Gastroesophageal sphincter (tissue), 4 donors: ENCODE results near the gene SLCO4C1. TPM values are rescaled to one million over a fixed set of nuclear protein-coding genes. Genes with fewer than 3 reads are reported as not detected.

Experiments
- ATAC-seq: fragments of 150-250 bp; one replicate; pipeline ENCODE4 v1.9.1; 2016; ENCODE audit warnings: mild to moderate bottlenecking, moderate library complexity
- H3K27ac ChIP-seq, 4 donors: fragments of 200-600 bp; sonication (generic) in 3 of 4; 1 replicate in 3 of 4; 2 replicates in 1 of 4; pipeline ENCODE4 v1.5.1; 2016 to 2019
- H3K27me3 ChIP-seq: fragments of 200-600 bp; sonication (generic); one replicate; pipeline ENCODE4 v1.5.1; 2019
- H3K36me3 ChIP-seq, 2 donors: fragments of 200-600 bp; sonication (generic); one replicate each; pipeline ENCODE4 v1.5.1; 2019; ENCODE audit warnings: control low read depth in 1 of 2
- H3K4me1 ChIP-seq, 3 donors: fragments of 200-600 bp; sonication (generic); 1 replicate in 2 of 3; 2 replicates in 1 of 3; pipeline ENCODE4 v1.5.1; 2016 to 2019; ENCODE audit warnings: control low read depth in 2 of 3
- H3K4me3 ChIP-seq, 2 donors: fragments of 200-600 bp; sonication (generic); one replicate each; pipeline ENCODE4 v1.5.1; 2019; ENCODE audit warnings: mild to moderate bottlenecking in 1 of 2, moderate library complexity in 1 of 2
- H3K9me3 ChIP-seq, 3 donors: fragments of 200-600 bp; sonication (generic); one replicate each; pipeline ENCODE4 v1.5.1; 2017 to 2019; ENCODE audit warnings: control low read depth in 2 of 3
- CTCF ChIP-seq, 4 experiments: fragments of 200-600 bp in 2 of 4; fragments of 450-650 bp in 2 of 4; sonication (generic) in 1 of 4; IDR thresholded peaks; one replicate each; pipeline ENCODE4 v1.5.1; 2017 to 2019; ENCODE audit warnings: antibody characterized with exemption in 4 of 4, mild to moderate bottlenecking in 2 of 4, moderate library complexity in 2 of 4
- EP300 ChIP-seq: sonication (generic); formaldehyde crosslinking; IDR thresholded peaks from one replicate; pipeline ENCODE4 v1.6.1; 2017; ENCODE audit warnings: antibody characterized with exemption, mild to moderate bottlenecking
- POLR2A ChIP-seq, 2 donors: fragments of 450-650 bp; IDR thresholded peaks; one replicate each; pipeline ENCODE4 v1.6.1; 2017; ENCODE audit warnings: antibody characterized with exemption in 2 of 2, mild to moderate bottlenecking in 2 of 2, moderate library complexity in 1 of 2
- POLR2AphosphoS5 ChIP-seq: sonication (generic); formaldehyde crosslinking; IDR thresholded peaks from one replicate; pipeline ENCODE4 v1.6.1; 2017; ENCODE audit warnings: antibody characterized with exemption
- WGBS, 2 donors: methylation state at CpG; one replicate each; pipeline ENCODE4 v1.1.5; 2018; ENCODE audit warnings: low coverage in 1 of 2; 5-methylcytosine and 5-hydroxymethylcytosine counted together
- total RNA-seq, 4 donors: library from RNA; depleted of rRNA; stranded (reverse); fragments of >200 nt; gene quantifications; one replicate each; pipeline ENCODE4 v1.1.0, GENCODE V29; 2016

SLCO4C1 gene
- total RNA-seq, 4 donors from 2014 or later: 0.12 TPM; not detected in 3

- TF ChIP-seq POLR2A (IDR thresholded peaks at IDR 0.05) (no peak), EP300 (no peak), CTCF (IDR thresholded peaks at IDR 0.05) (no peak), POLR2AphosphoS5 (no peak)
- 50 to 76% methylated on average over 1 to 7 of the region's 7 CpGs for WGBS, 2 donors
- H3K9me3 ChIP-seq: peaks cover 0 to 8% (median 0%) of the 10 kb centered on the region in 3 donors
- no peaks in the 10 kb centered on the region for H3K4me1 ChIP-seq
- H3K27me3 ChIP-seq: no peaks in the 10 kb centered on the region
- no peak overlapping the region for H3K27ac ChIP-seq
- no peak overlapping the region for H3K4me3 ChIP-seq
- no peaks in the 10 kb centered on the region for H3K36me3 ChIP-seq
- no peak for ATAC-seq
Observed at GRCh38 chr5:102231693-102232619, 64.1 kb downstream of the SLCO4C1 start.

GRCh38 chr5:102229685-102230084 is 66.4 kb downstream of the SLCO4C1 start:
- Histone ChIP-seq H3K4me3 (no peak overlapping the region), H3K9me3 (peaks cover 0 to 8% (median 0%) of the 10 kb centered on the region in 3 donors), H3K36me3 (no peaks in the 10 kb centered on the region), H3K4me1 (no peaks in the 10 kb centered on the region), H3K27me3 (no peaks in the 10 kb centered on the region), H3K27ac (no peak overlapping the region)
- no peak for ATAC-seq
- WGBS, 2 donors: 58 to 70% methylated on average over 1 of the region's 1 CpG
- TF ChIP-seq POLR2A (IDR thresholded peaks at IDR 0.05) (no peak), POLR2AphosphoS5 (no peak), CTCF (IDR thresholded peaks at IDR 0.05) (no peak), EP300 (no peak)

- no peaks in the 10 kb centered on the region for H3K4me1 ChIP-seq
- TF ChIP-seq EP300 (no peak), POLR2A (IDR thresholded peaks at IDR 0.05) (no peak), POLR2AphosphoS5 (no peak), CTCF (IDR thresholded peaks at IDR 0.05) (no peak)
- H3K27me3 ChIP-seq: no peaks in the 10 kb centered on the region
- H3K27ac ChIP-seq: no peak overlapping the region
- ATAC-seq: no peak
- no peaks in the 10 kb centered on the region for H3K36me3 ChIP-seq
- H3K4me3 ChIP-seq: no peak overlapping the region
- peaks cover 0 to 13% (median 0%) of the 10 kb centered on the region in 3 donors for H3K9me3 ChIP-seq
- WGBS, 2 donors: 86 to 100% methylated on average over 1 of the region's 1 CpG
Observed at GRCh38 chr5:102226321-102226720, 69.8 kb downstream of the SLCO4C1 start.

GRCh38 chr5:102223542-102224477 is 72.3 kb downstream of the SLCO4C1 start:
- H3K4me3 ChIP-seq: no peak overlapping the region
- peak in 3 of 4 experiments; percentile 23 to 40 (median 26) for TF ChIP-seq CTCF (IDR thresholded peaks at IDR 0.05)
- TF ChIP-seq EP300: no peak
- no peak for TF ChIP-seq POLR2A (IDR thresholded peaks at IDR 0.05)
- ATAC-seq: no peak
- H3K27me3 ChIP-seq: no peaks in the 10 kb centered on the region
- no peaks in the 10 kb centered on the region for H3K36me3 ChIP-seq
- peaks cover 0 to 14% (median 0%) of the 10 kb centered on the region in 3 donors for H3K9me3 ChIP-seq
- no peak overlapping the region for H3K27ac ChIP-seq
- WGBS, 2 donors: 75 to 78% methylated on average over 6 of the region's 6 CpGs
- no peaks in the 10 kb centered on the region for H3K4me1 ChIP-seq
